Measurements from ENCODE around the gene FREM1. TPM values are rescaled to one million over a fixed set of nuclear protein-coding genes. Genes with fewer than 3 reads are reported as not detected.
A peak's percentile ranks its signal among the peaks of the same experiment; 100 is the strongest.
"Not testable (repeated sequence)": the region's sequence is repeated elsewhere in the genome, so short reads cannot be mapped to it uniquely, and the experiment has no call there.

Gene FREM1
- polyA plus RNA-seq, 1 donor from 2014 or later: not detected

DNA sequence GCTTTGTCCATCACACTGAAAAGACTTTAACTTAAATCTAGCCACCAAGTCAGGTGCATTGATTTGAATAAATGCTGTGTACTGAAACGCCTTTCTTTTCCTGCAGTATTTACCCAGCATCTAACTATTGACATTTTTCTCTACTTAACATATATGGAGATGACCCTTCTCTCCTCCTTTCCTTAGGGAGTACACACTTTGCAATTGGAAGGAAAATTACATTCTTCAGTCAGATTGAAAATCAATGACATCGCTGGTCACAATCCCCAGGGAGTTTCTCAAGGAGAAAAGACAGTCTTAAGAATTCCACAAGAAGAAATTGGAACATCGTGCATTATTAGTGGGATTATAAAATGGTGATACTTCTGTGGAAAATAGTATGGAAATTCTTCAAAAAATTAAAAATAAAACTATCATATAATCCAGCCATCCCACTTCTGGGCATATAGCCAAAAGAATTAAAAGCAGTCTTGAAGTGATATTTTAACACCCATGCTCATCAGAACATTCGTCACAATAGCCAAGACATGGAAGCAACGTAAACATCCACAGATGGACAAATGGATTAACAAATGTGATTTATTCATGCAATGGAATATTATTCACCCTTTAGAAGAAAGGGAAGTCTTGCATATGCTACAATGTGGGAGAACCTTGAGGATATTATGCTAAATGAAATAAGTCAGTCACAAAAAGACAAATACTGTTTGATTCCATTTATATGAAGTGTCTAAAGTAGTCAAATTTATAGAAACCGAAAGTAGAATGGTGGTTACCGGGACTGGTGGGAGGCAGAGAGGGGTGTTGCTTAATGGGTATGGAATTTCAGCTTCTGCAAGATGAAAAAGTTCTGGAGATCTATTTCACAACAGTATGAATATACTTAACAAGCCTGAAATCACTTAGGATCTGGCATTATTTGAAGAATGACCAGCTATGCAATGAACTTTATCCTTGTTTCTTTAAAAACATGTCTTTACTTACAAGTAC, 14.3 kb upstream of the FREM1 start:
- no peaks in the 10 kb centered on the region for H3K36me3 Mint-ChIP-seq
- no peak overlapping the region for H3K27ac Mint-ChIP-seq
- H3K4me1 Mint-ChIP-seq: peaks cover 0 to 2% (median 0%) of the 10 kb centered on the region in 3 donors
- H3K4me3 Mint-ChIP-seq: no peak overlapping the region
- H3K9me3 Mint-ChIP-seq: peaks cover 0 to 4% (median 3%) of the 10 kb centered on the region in 3 donors
- no peaks in the 10 kb centered on the region for H3K27me3 Mint-ChIP-seq

GRCh38 chr9:14923701-14924100, 13.5 kb upstream of the FREM1 start:
- Mint-ChIP-seq H3K4me3 (no peak overlapping the region), H3K27ac (no peak overlapping the region), H3K4me1 (peaks cover 0 to 2% (median 0%) of the 10 kb centered on the region in 3 donors), H3K36me3 (no peaks in the 10 kb centered on the region), H3K9me3 (peaks cover 0 to 5% (median under 1%) of the 10 kb centered on the region in 3 donors), H3K27me3 (no peaks in the 10 kb centered on the region)

- not testable (repeated sequence) for H3K27me3 Mint-ChIP-seq, H3K9me3 Mint-ChIP-seq, H3K36me3 Mint-ChIP-seq, H3K4me1 Mint-ChIP-seq, H3K4me3 Mint-ChIP-seq, H3K27ac Mint-ChIP-seq
These were observed 10.6 kb upstream of the FREM1 start for GRCh38 chr9:14920805-14921204.

- Mint-ChIP-seq H3K27ac (no peak overlapping the region), H3K4me1 (no peaks in the 10 kb centered on the region), H3K4me3 (no peak overlapping the region), H3K36me3 (no peaks in the 10 kb centered on the region), H3K9me3 (peaks cover 0 to 2% (median 0%) of the 10 kb centered on the region in 3 donors), H3K27me3 (no peaks in the 10 kb centered on the region)
These were observed 3.1 kb upstream of the FREM1 start for GRCh38 chr9:14913366-14913765.

- Mint-ChIP-seq H3K4me1 (no peaks in the 10 kb centered on the region), H3K9me3 (peaks cover 0 to 2% (median 0%) of the 10 kb centered on the region in 3 donors), H3K27ac (no peak overlapping the region), H3K36me3 (no peaks in the 10 kb centered on the region), H3K27me3 (no peaks in the 10 kb centered on the region), H3K4me3 (no peak overlapping the region)
These were observed 2.6 kb upstream of the FREM1 start for GRCh38 chr9:14912859-14913258.

GRCh38 chr9:14911046-14911445, 818 bp upstream of the FREM1 start:
- no peaks in the 10 kb centered on the region for H3K9me3 Mint-ChIP-seq
- no peaks in the 10 kb centered on the region for H3K4me1 Mint-ChIP-seq
- peaks cover 3% of the 10 kb centered on the region for H3K27me3 Mint-ChIP-seq
- H3K36me3 Mint-ChIP-seq: no peaks in the 10 kb centered on the region
- no peak overlapping the region for H3K4me3 Mint-ChIP-seq
- no peak overlapping the region for H3K27ac Mint-ChIP-seq

DNA sequence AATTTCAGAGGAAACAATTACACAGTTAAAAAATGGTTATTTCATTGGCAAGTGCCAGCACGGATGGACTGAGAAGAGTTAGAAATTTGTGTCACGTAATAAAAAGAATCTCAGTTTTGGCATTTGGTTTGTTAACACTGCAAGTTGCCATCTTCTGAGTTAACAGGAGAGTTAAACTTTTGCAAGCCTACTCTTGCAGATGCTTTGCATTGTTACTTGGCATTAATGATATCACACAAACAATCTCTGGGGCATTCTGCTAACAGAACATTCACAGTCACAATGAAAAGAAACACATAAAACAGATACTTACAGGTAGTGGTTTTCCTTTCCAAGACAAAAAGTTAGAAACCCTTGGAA, 647 bp downstream of the FREM1 start:
- no peak overlapping the region for H3K27ac Mint-ChIP-seq
- no peaks in the 10 kb centered on the region for H3K36me3 Mint-ChIP-seq
- H3K27me3 Mint-ChIP-seq: peaks cover 3% of the 10 kb centered on the region
- no peaks in the 10 kb centered on the region for H3K9me3 Mint-ChIP-seq
- H3K4me3 Mint-ChIP-seq: no peak overlapping the region
- H3K4me1 Mint-ChIP-seq: no peaks in the 10 kb centered on the region

DNA sequence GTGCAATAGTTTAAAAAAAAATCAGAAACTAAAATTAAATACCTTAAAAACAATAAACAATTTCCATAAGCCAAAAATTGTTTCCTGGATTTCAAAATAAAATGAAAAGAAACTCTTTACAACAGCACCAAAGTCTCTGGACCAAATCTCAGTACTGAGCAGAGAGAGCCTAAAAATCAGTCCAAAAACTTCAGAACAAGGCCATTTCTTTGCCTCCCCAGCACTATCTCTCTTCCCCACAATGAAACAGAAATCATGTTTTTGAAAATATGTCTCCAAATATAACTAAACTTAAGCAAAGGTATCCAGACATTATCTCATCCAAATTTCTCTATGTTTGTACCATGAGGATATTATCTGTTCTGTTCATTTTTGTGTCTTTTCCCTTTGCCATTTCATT, 1.0 kb downstream of the FREM1 start:
- no peaks in the 10 kb centered on the region for H3K36me3 Mint-ChIP-seq
- H3K27ac Mint-ChIP-seq: no peak overlapping the region
- no peaks in the 10 kb centered on the region for H3K4me1 Mint-ChIP-seq
- H3K27me3 Mint-ChIP-seq: peaks cover 3% of the 10 kb centered on the region
- H3K9me3 Mint-ChIP-seq: no peaks in the 10 kb centered on the region
- H3K4me3 Mint-ChIP-seq: no peak overlapping the region

- H3K9me3 Mint-ChIP-seq: no peaks in the 10 kb centered on the region
- H3K36me3 Mint-ChIP-seq: no peaks in the 10 kb centered on the region
- H3K4me1 Mint-ChIP-seq: no peaks in the 10 kb centered on the region
These were observed 1.7 kb downstream of the FREM1 start for GRCh38 chr9:14908295-14909180.

GRCh38 chr9:14907696-14908095, 2.5 kb downstream of the FREM1 start:
- Mint-ChIP-seq H3K9me3 (no peaks in the 10 kb centered on the region), H3K27me3 (peaks cover 3% of the 10 kb centered on the region), H3K36me3 (no peaks in the 10 kb centered on the region), H3K27ac (no peak overlapping the region), H3K4me1 (no peaks in the 10 kb centered on the region), H3K4me3 (no peak overlapping the region)

More at GRCh38 chr9:14908295-14909180, 1.7 kb downstream of the FREM1 start:
- Mint-ChIP-seq H3K27ac (no peak overlapping the region), H3K27me3 (peaks cover 3% of the 10 kb centered on the region), H3K4me3 (no peak overlapping the region)

- H3K4me3 Mint-ChIP-seq: no peak overlapping the region
- H3K27ac Mint-ChIP-seq: no peak overlapping the region
- peaks cover 3% of the 10 kb centered on the region for H3K27me3 Mint-ChIP-seq
- no peaks in the 10 kb centered on the region for H3K9me3 Mint-ChIP-seq
- no peaks in the 10 kb centered on the region for H3K36me3 Mint-ChIP-seq
- H3K4me1 Mint-ChIP-seq: no peaks in the 10 kb centered on the region
These were observed 2.9 kb downstream of the FREM1 start for GRCh38 chr9:14907360-14907685.

DNA sequence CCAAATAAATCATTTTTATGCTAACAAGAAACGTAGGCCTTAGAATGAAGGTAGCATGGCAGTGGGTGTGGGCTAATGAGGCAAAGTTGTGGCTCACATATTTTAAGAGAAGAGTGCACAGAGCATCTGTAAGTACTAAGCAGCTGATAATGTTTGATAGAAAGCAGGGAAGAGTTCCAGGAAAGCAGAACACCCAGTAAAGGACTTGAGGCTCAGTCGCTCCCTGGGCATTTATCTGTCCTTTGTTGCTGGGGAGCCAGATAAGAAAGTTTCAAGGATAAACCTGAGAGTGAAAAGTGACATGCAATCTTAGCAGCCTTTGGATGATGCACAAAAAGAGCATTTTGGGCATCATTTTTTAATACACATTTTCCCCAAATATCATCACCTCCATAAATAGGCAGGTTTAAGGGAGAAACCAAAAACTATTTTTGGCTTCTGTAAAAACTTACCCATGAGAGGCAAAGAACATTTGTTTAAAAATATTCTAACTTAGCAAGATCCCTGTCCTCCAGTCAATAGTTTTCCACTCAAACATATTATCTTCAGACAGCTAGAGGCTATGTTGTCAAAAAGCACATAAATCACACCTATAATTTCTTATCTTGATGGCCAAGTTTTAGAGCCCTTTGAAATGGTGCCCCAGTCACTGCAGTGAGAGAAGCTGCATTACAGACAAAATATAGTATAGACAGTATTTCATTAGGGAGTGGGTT, 3.4 kb downstream of the FREM1 start:
- Mint-ChIP-seq H3K36me3 (no peaks in the 10 kb centered on the region), H3K27me3 (peaks cover 3% of the 10 kb centered on the region), H3K9me3 (no peaks in the 10 kb centered on the region), H3K4me1 (no peaks in the 10 kb centered on the region), H3K4me3 (no peak overlapping the region), H3K27ac (peak overlapping the region in 1 of 3 donors; percentile 1)

- H3K36me3 Mint-ChIP-seq: no peaks in the 10 kb centered on the region
- no peak overlapping the region for H3K27ac Mint-ChIP-seq
- no peaks in the 10 kb centered on the region for H3K9me3 Mint-ChIP-seq
- H3K27me3 Mint-ChIP-seq: peaks cover 3% of the 10 kb centered on the region
- H3K4me1 Mint-ChIP-seq: no peaks in the 10 kb centered on the region
- H3K4me3 Mint-ChIP-seq: no peak overlapping the region
These were observed 4.2 kb downstream of the FREM1 start for GRCh38 chr9:14906000-14906399.

DNA sequence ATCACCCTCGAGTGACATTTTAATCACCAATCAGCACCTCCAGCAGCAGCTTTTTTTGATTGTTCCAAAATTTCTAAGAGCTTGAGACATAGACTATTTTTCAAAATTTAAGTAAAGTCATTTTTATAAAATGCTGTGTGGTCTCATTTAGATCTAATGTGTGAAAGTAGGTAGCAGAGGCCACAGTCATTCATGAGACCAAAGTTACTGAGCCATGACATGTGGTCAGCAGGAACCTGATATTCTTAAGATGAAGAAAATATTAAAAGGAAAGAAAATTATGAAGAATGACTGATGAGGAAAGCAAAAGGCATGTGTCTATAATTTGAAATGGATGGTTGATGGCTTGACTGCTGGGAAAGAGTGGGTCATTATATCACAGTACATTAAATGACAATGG, 7.2 kb downstream of the FREM1 start:
- Mint-ChIP-seq H3K4me3 (no peak overlapping the region), H3K27me3 (peaks cover 3% of the 10 kb centered on the region), H3K9me3 (no peaks in the 10 kb centered on the region), H3K36me3 (no peaks in the 10 kb centered on the region), H3K4me1 (no peaks in the 10 kb centered on the region), H3K27ac (no peak overlapping the region)

GRCh38 chr9:14902561-14902960, 7.7 kb downstream of the FREM1 start:
- Mint-ChIP-seq H3K9me3 (no peaks in the 10 kb centered on the region), H3K27ac (no peak overlapping the region), H3K4me3 (no peak overlapping the region), H3K36me3 (no peaks in the 10 kb centered on the region), H3K27me3 (peaks cover 3% of the 10 kb centered on the region), H3K4me1 (no peaks in the 10 kb centered on the region)

All from IgD-negative memory B cell (primary cell).